Inferior parietal cortex (tissue), 1 donor: ENCODE measurements around the gene UTP20.

Experiments used
- DNase-seq: peaks from one replicate; pipeline ENCODE4 v3.0.0-alpha.2; 2016; ENCODE audit errors: extremely low spot score

UTP20 gene

GRCh38 chr12:101436136-101436535 is 156.2 kb downstream of the UTP20 start:
- no peak for DNase-seq
